Tongue (tissue), 2 donors: ENCODE data around the gene CD247. TPM values are rescaled to one million over a fixed set of nuclear protein-coding genes. Genes with fewer than 3 reads are reported as not detected.

ENCODE experiments used
- DNase-seq: peaks from one replicate; pipeline ENCODE4 v3.0.0-alpha.2; 2015
- total RNA-seq: library from RNA; depleted of rRNA; stranded (reverse); fragments of >200 nt; gene quantifications from one replicate; pipeline ENCODE4 v1.2.3, GENCODE V29; 2014

CD247 gene
- total RNA-seq, 1 donor from 2014 or later: 0.41 TPM

DNA sequence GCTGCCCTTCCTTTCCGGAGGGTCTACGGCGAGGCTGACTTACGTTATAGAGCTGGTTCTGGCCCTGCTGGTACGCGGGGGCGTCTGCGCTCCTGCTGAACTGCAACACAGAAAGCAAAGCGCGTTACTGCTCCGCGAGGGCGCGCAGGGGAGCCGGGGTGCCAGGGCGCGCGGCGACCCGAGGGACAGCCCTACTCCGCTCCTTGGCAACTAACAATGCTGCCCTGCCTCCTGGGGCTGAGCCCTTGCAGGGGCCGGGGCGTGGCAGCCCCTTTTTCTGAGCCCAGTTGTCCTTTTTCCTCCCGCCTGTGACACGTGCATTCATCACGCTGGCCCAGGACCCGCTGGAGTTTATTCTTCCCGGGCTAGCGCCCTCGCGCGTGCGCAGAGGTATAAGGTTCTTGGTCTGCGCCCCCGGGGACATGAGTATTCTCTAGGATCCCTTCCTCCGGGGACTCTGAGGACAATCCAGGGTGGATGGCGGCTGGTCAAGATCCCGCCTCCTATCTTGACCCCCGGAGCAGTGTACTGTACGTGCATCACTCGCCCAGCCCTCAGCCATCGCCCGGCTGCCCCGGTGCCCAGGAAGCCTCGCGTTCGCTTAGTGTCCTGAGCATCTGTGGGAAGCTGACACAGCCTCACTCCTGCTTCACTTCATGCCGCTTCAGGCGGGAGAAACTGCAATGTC, 78.9 kb downstream of the CD247 start:
- peak; percentile 71 for DNase-seq

DNA sequence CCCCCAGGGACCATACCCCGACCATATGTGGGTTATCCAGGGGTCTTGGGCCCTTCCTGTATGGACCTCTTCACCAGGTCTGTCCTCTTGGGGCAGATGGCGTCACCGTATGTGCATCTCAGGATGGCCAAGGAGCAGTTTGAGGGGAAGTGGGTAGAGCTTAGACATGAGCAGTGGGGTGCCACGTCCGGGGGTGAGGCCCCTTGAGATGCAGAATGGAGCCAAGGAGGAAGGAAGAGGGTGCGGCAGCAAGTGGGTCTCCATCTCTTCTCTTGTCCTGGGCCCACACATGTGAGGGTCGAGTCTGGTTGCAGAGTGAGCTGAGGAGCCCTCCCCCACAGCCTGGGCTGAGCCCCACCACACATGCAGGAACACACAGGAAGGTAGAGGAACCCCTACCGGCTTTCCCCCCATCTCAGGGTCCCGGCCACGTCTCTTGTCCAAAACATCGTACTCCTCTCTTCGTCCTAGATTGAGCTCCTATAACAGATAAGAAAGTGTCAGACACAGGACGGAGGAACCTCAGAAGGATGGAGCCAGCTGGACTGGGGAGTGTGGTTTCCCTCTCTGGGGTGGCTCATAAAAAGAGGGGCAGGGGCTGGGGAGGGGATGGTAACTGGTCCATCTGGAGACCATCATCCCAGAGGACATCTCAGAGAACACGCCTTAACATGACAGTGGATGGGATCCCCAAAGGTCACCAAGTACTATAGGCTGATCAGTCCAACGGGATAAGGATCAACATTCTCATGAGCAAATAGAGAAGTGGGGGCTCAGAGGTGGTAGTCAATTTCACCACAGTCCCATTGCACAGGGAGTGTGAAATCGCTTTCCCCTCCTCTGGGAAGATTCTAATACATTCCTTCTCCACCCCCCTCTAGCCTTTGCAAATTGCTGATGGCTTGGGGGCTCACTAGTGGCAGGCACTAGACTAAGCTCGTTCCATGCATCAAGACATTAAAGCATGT, 79.9 kb downstream of the CD247 start:
- no peak for DNase-seq

DNA sequence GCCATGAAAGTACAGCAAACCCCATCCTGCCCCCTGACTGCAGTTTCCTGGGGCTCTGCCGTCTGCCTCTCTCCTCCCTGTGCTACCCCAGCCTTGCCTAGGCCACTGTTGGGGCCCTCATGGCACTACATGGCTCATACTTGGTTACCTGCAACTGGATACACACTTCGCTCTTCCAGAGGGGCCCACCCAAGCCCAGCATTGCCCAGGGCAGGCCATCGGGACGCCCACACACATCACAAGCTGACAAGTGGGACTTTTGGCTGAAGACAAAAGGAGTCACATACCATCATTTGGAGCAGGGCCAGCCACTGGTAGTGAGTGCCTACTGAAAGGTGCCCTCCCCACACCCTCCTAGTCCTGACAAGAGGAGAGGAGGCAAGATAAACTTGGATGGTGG, 82.8 kb downstream of the CD247 start:
- no peak for DNase-seq

DNA sequence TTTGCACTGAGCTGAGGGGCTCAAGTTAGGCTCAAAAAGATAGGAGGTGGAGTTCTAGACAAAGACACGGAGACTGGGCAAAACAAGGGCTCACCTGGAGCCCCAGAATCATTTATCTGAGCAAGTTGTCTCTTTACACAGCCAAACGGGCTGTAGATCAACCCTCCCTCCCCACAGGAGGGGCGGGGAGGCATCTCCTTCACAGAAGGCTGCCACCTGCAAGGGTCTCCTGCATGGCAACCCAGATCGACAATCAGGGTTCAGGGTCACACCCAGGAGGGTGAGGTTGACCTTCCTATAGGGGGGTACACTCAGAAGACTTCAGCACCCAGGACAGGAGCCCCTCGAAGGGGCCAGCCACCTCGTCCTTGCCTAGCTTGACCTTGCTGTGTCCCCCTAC, 84.0 kb downstream of the CD247 start:
- DNase-seq: no peak

DNA sequence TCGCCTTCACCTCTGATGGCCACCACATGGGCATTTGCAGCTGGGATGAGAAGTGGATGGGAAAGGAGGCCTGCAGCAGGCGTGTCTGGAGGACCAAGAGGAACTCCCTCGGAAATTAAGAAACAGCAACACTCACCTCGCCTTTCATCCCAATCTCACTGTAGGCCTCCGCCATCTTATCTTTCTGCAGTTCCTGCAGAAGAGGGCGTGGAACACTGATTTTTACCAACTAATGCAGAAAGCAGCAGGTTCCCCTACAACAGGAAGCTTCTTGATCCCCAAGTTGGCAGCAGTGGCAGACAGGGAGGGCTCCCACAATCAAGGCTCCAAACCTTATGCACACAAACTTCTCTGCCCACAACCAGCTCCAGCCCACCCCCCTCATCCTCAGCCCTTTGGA, 84.4 kb downstream of the CD247 start:
- DNase-seq: no peak

DNA sequence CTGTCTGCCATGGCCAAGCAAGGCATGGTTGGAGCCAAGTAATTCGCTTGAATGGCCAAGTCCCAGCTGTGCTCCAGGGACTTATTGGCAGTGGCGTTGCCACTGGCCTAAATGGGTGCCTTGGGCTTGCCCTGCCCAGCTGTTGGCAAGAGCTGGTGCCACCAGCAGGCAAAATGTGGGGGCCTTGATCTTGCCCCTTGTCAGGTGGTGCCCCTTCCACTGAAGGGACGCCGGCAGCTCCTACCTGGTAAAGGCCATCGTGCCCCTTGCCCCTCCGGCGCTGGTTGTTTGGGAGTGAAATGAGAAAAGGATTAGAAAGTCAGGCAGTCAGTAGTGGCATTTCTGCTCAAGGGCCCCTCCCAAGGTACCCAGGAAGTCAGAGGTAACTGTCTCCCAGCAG, 85.5 kb downstream of the CD247 start:
- no peak for DNase-seq

DNA sequence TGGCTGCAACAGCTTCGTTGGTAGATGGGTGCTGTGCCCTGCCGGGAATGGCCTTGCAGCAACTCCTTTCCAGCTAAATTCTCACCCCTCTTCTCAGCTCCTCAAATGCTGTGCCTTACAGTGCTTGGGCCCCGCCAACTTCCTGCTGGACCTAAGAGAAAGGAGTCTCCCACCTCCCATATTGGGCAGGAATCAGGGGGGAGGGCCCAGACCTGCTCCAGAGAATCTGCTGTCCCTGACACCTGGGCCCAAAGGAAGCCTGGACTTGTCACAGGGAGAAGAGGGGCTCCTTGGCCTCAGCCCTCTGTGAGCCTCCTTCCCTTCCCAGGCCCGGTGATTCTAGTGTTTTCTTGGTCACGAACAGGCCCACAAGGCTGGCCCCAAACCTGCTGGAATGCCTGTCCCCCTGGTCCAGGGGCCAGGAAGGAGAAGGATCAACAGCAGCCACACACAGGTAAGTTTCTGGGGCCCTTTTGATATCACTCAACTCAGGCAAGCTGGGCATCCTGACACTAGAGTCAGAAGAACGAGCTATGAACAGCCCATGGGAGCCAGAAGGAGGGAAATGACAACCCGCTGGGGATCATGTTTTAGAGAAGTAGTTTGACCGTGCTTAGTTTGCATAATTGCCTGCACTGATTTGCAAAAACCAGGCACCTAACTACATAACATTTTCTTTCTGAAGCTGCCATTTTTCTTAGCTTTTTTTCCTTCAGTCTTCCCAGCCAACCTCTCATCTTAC, 86.2 kb downstream of the CD247 start:
- no peak for DNase-seq

DNA sequence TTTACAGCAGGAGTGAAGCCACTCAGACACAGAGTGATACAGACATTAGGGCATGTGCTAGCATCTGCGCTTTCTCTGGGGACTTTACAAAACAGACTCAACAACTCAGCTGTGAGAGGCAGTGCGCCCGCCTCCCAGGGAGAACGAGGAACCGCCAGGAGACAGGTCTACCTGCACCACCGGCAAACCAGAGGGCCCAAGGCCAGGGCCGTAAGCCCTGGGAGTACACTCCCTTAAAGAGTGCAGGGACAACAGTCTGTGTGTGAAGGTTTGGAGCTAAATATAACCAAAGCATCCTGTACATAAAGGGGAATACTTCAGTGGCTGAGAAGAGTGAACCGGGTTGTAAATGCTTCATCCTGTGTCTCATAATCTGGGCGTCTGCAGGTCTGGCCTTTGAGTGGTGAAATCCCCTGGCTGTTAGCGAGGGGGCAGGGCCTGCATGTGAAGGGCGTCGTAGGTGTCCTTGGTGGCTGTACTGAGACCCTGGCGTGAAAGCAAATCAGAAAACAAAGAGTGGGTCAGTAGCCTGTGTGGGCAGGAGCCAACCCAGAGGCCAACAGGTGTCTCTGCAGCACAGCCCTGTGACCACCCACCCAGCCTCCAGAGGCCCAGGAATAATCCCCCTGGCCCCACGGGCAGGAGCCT, 86.9 kb downstream of the CD247 start:
- no peak for DNase-seq

DNA sequence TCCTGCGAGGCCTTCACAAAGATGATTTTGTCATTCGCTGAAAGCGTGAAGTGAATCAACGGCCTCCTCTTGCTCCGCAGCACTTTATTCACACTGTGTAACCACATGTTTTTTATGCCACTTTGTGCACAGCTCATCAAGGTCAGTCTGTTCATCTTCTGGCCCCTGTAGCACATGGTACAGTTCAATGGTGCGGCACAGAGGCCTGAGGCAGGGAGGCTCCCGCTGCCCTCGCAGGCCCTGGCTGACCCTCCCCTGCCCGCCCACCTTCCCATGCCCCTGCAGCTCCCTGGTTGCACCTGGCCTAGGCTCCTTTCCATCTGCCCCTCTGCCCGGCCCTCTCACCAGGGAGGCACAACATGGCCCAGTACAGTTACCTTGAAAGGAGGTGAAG, 87.5 kb downstream of the CD247 start:
- no peak for DNase-seq

DNA sequence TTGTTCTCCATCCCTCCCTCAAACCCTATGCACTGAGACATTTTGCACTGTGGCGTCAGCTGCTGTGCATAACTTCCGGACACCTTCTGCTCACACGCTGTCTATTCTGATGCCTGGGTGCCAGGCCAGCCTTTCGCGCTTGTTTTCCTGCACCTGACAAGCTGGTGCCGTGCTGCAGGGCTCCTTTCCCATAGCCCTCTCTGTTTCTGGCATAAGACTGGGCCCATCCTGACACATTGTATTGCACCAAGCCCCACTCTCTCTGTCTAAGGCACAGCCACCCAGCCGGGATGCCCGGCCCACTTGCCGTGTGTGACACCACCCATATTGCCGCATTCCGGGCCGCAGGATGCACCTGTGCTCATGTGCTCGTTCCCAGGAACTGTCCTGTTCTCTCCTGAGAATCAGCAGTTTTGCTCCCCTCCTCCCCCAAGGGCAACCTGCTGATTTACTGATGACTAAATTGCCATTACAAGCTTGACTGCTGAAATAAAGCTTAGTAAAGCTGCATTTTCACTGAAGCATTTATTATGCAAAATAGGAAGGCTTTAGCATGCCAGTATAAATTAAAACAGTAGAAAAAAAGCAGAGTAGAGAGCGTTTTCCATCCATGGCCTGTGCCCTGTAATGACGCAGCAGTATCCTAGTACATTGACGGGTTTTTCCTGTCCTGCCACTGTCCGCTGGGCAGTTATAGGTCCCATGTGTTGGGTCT, 88.0 kb downstream of the CD247 start:
- no peak for DNase-seq

DNA sequence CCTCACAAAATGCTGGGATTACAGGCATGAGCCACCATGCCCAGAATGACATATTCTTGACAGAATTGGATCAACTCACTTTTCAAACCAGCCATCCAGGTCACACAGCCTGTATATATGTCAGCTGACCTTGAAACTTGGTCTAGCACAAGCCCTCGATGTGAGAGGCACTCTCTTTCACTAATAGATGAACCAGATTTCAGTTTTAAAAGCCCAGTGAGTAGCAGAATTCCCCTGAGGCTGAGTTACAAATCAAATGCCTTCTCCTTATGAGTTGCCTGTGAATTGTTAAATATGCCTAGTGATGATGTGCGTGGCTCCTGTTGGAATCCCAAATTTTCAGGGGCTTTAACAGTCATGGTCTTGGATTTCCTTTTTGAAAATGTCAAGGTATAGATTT, 88.7 kb downstream of the CD247 start:
- DNase-seq: no peak

DNA sequence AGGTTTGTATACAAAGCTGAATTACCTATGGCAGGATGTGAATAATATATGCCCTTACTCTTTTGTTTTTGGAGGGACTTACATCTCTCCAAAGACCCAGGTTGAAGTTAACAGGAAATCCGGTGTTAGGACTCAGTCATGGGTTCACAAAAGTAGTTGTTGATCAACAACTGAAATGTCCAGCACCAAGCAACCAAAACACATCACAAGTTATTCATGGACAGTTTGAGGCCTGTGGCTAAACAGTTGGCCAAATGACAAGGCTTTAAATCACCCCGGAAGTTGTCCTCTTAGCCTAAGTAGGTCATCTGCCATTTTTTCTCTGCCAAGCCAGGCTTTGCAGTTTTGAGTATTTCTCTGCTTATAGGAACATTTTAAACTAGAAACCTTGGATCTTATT, 89.9 kb downstream of the CD247 start:
- DNase-seq: no peak

DNA sequence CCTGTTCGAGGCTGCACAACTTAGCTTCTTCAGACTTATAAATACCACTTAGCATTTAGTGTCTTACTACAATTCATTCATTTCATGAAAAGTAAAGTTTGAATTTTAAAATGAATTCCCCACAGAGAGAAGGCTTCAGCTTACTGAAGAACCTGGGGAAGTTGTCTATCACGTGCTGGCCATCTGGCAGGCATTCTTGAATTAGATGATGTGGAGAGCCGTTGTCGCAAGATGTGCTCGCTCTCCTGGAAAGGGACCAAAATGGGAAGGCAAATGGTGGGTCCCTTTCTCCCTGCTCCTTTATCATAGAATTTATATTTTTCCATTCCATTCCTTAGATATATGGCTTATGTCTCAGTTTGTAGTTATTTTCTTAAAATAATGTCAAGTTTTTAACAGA, 90.5 kb downstream of the CD247 start:
- DNase-seq: peak; percentile 24

DNA sequence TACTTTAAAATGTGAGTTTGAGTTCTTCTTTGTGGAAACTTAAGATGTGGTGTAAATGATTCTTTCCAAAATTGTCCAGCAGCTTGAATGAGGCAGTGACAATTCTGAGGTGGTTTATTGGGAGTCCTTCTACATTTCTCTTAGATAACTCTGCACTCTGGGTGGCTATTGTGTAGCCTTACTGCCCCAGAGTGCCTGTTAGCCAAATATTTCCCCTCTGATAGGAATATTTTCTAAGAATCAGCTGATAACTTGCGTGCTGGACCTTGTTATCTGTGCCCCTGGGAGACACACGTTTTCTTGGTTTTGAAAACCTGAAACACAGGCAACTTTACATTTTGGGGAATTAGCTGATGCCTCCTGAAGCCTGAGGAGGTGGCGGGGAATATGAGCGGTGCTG, 91.6 kb downstream of the CD247 start:
- DNase-seq: no peak

DNA sequence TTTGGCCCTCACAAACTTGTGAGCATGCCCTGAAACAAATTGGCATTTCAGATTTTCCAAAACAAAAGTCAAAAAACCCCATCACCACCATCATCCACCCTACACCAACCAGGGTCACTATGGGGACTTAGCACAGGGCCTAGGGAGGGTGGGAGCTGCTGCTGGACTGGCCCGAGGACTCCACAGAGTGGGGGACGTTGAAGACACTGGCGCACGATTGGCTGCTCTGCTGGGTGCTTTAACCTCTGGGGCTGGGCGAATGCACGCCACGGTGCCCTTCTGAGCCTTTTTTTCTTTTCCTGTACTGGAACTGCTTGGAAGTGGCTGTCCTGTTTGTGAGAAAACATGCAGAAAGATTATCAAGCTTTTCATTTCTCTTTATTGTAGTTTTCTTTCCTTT, 92.8 kb downstream of the CD247 start:
- DNase-seq: no peak

DNA sequence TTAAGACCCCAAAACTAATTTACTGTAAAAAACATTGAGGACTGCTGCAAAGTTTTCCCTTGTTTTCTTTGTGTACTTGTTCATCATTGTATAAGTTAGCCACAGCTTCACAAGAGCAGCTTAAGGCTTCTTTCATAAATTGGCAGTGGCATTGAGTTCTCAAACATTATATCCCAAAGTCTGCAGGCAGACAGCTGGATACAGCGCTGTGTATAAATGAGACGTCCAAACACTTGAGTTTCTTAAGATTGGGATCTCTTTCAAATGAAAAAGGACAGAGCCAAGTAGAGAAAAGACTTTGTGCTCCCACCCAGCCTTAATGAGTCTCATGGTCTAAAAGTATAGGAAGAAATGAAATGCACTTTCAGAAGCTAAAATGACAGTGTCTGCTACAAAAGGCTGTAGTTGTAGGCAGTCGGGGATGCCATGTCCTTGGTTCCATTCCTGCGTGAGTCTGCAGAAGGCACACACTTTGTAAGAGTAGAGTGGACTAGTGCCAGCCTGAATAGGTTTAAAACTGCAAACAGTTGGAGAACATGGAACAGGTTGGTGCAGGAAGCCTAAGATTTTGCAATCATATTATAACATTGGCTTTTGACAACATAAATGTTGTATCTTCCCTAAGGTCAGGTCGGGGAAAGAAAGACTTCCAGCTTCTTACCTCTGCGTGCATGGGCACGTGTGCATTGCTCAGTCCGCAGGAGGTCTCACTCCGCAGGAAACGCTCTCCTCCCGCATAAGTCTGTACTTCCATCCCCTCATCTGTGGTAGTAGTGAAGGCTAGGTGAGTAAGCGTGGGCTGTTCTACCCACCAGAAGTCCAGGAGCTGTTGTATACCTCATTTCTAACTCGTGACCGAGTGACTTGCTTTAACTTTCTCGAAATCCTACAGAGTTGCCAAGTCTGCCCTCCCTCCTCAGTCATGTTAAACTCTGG, 94.4 kb downstream of the CD247 start:
- DNase-seq: peak; percentile 64

DNA sequence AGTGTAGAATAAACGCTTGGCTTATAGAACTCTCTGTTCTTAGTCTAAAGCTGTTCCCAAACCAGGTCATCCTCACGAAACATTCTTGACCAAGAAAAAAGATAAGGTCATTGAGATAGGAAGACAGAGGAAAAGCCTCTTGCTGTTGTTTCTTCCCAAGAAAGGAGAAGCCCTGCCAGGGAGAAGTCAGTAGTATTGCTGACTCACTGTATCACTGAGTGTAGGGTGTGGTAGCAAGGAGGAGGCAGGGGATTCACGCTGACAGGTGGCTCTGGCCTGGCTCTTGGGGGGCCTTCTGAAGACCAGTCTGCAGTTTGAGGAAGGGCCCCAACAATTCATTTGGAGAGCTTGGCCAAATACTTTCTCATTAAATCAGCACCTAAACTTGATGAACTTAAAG, 97.8 kb downstream of the CD247 start:
- no peak for DNase-seq

DNA sequence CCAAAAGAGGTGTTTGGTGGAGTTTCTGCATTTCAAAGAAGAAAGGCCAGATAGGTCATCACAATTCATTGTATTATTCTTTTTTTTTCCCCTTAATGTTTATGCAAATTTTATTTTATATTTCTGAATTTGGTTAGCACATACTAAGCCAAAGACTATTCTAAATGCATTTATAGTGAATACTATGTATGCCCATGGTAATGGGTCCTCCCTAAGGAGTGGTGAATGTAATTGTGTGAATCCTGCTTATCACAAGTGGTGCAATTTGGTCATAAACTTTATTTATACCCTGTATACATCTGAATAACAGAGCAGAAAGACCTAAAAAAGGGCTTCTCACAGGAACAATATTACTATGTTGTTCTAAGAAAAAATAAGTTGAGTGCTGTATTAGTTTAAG, 99.1 kb downstream of the CD247 start:
- no peak for DNase-seq

DNA sequence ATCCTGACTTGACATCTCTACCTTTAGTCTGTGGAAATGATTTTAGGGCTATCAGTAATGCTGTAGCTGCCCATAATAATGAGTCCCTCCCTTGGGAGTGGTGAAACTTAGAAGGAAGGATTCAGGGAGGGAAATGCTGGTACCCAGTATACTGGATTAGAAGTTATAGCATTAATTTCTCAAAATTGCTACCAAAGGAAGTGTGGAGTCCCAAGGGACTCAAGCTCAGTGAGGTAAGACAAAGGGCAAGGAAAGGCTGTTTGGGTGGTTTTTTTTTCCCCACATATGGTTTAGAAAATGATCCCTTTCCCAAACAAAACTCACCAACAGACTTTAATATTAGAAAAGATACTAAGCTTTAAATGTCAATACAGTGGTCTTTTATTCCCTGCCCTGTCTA, 99.9 kb downstream of the CD247 start:
- no peak for DNase-seq

DNA sequence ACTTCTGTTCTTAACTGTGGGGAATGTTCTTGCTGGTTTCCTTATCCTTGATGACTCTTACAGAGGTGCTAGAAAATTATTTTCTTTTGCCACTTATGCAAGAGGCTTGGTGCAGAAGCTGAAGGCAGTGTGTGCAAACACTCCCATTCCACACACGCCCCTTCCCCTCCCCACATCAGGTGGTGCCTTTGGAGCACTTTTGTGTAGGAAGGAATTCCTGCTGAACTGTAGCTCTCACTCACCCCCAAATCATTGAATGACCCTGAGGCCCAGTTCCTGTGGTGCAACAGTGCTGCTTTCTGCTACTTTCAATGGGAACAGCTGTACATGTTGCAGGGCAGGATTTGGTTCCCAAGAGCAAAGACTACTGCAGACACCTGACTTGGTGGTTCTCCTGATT, 101.8 kb downstream of the CD247 start:
- no peak for DNase-seq

DNA sequence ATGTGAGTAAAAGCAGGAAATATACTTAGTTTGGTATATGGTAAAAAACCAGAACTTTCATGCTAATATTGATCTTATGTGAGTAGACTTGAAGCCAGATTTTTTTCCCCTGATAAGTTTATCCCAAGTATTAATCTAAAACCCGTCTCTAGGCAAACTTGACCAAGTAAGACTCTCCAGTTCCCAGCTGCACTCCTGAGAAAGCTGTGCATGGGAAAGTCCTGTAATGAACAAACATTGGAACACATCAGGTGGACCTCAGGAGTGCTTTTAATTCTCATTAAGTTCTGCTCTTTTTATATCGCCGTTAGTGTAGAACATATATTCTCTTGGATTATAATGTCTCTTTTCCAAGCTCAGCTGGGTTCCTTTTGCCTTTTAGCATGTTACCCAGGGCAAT, 105.0 kb downstream of the CD247 start:
- DNase-seq: no peak
